WI38 (cell line): ENCODE data around the gene LGALS14.
"Not testable (repeated sequence)": the region's sequence is repeated elsewhere in the genome, so short reads cannot be mapped to it uniquely, and the experiment has no call there.

Source experiments
- H3K4me3 ChIP-seq: 2 replicates; pipeline ENCODE4 v1.5.1; 2011; ENCODE audit warnings: low read depth, mild to moderate bottlenecking, control low read depth, low read length
- CTCF ChIP-seq: IDR thresholded peaks from 2 replicates; pipeline ENCODE4 v1.5.1; 2012; ENCODE audit warnings: low read depth, mild to moderate bottlenecking, control low read depth, low read length

LGALS14 gene

GRCh38 chr19:39680593-39680992 lies 23.7 kb upstream of the LGALS14 start:
- TF ChIP-seq CTCF, result no peak
- no peak overlapping the region for H3K4me3 ChIP-seq

GRCh38 chr19:39681416-39681815 lies 22.9 kb upstream of the LGALS14 start:
- TF ChIP-seq CTCF, result no peak
- no peak overlapping the region for H3K4me3 ChIP-seq

GRCh38 chr19:39684267-39684666 lies 20.0 kb upstream of the LGALS14 start:
- no peak overlapping the region for H3K4me3 ChIP-seq
- TF ChIP-seq CTCF, result no peak

- H3K4me3 ChIP-seq, result no peak overlapping the region
- TF ChIP-seq CTCF, result no peak
Measured at GRCh38 chr19:39686739-39687138, 17.5 kb upstream of the LGALS14 start.

- H3K4me3 ChIP-seq, result not testable (repeated sequence)
Measured at GRCh38 chr19:39688637-39689036, 15.6 kb upstream of the LGALS14 start.

GRCh38 chr19:39692166-39692565 lies 12.1 kb upstream of the LGALS14 start:
- no peak for TF ChIP-seq CTCF
- H3K4me3 ChIP-seq, result no peak overlapping the region

- no peak overlapping the region for H3K4me3 ChIP-seq
- no peak for TF ChIP-seq CTCF
Measured at GRCh38 chr19:39692822-39693221, 11.5 kb upstream of the LGALS14 start.

- no peak for TF ChIP-seq CTCF
- H3K4me3 ChIP-seq, result no peak overlapping the region
Measured at GRCh38 chr19:39695759-39696158, 8.5 kb upstream of the LGALS14 start.
